Measurements from ENCODE around the gene MAPK8. TPM values are rescaled to one million over a fixed set of nuclear protein-coding genes. Genes with fewer than 3 reads are reported as not detected.

The MAPK8 gene
- total RNA-seq, 1 experiment from 2014 or later, result 83.3 TPM

DNA sequence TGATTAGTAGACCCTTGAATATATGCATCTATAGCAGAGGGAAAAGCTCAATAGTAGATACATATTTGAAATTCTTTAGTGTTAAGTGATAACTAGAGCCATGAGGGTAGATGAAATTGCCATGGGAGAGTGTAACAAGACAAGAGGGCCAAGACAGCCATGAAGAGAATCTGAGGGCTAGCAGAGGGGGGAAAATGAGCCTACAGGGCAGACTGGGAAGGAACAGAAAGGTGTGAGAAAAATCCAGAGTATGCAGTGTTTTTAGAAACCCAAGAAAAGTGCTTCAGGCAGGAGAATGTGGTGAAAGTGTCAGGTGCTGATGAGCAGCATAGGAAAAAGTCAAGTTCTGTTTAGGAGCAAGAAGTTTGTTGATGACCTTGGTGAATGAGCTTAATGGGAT is 63.0 kb downstream of the MAPK8 start:
- no peak overlapping the region for H3K4me3 ChIP-seq (ENCODE audit: low read depth, low read length)
- H3K36me3 Mint-ChIP-seq (ENCODE audit: insufficient read depth, unreplicated experiment), result no peaks in the 10 kb centered on the region
- no TSS peak for BruUV-seq (replicated peaks)
- ChIA-PET POLR2A (no interaction called here), CTCF (interaction anchor here (0.7 to 1.5 kb wide), 2 partner anchors 49 to 287 kb away, joined by 3 to 4 read pairs; no protein-coding TSS in a partner anchor)
- no peak overlapping the region for H3K4me3 Mint-ChIP-seq (ENCODE audit: unreplicated experiment)
- intact Hi-C loops (cut with micrococcal nuclease; ENCODE audit: unreplicated experiment), result no loop called here
- TF ChIP-seq, protein P1, sequence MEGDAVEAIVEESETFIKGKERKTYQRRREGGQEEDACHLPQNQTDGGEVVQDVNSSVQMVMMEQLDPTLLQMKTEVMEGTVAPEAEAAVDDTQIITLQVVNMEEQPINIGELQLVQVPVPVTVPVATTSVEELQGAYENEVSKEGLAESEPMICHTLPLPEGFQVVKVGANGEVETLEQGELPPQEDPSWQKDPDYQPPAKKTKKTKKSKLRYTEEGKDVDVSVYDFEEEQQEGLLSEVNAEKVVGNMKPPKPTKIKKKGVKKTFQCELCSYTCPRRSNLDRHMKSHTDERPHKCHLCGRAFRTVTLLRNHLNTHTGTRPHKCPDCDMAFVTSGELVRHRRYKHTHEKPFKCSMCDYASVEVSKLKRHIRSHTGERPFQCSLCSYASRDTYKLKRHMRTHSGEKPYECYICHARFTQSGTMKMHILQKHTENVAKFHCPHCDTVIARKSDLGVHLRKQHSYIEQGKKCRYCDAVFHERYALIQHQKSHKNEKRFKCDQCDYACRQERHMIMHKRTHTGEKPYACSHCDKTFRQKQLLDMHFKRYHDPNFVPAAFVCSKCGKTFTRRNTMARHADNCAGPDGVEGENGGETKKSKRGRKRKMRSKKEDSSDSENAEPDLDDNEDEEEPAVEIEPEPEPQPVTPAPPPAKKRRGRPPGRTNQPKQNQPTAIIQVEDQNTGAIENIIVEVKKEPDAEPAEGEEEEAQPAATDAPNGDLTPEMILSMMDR (IDR thresholded peaks at IDR 0.05; ENCODE audit: insufficient read depth in 1 of 2, low read depth in 1 of 2, low read length in 1 of 2, severe bottlenecking in 1 of 2, unreplicated experiment in 1 of 2), result no peak
- no peak overlapping the region for H3K27ac Mint-ChIP-seq (ENCODE audit: unreplicated experiment)
- H3K4me1 Mint-ChIP-seq (ENCODE audit: low read depth, unreplicated experiment), result peaks cover 18% of the 10 kb centered on the region
- no peaks in the 10 kb centered on the region for H3K27me3 ChIP-seq (replicated peaks; ENCODE audit: control insufficient read depth, insufficient read depth, low read length)
- DNase-seq, result no peak
- no peaks in the 10 kb centered on the region for H3K27me3 Mint-ChIP-seq (ENCODE audit: insufficient read depth, unreplicated experiment)
- peaks cover 44% of the 10 kb centered on the region for H3K4me1 ChIP-seq
- H3K9me3 ChIP-seq, result no peaks in the 10 kb centered on the region
- H3K9me3 Mint-ChIP-seq (ENCODE audit: unreplicated experiment), result peaks cover 26% of the 10 kb centered on the region
- H3K36me3 ChIP-seq (ENCODE audit: control insufficient read depth, insufficient read depth, low read length), result no peaks in the 10 kb centered on the region

DNA sequence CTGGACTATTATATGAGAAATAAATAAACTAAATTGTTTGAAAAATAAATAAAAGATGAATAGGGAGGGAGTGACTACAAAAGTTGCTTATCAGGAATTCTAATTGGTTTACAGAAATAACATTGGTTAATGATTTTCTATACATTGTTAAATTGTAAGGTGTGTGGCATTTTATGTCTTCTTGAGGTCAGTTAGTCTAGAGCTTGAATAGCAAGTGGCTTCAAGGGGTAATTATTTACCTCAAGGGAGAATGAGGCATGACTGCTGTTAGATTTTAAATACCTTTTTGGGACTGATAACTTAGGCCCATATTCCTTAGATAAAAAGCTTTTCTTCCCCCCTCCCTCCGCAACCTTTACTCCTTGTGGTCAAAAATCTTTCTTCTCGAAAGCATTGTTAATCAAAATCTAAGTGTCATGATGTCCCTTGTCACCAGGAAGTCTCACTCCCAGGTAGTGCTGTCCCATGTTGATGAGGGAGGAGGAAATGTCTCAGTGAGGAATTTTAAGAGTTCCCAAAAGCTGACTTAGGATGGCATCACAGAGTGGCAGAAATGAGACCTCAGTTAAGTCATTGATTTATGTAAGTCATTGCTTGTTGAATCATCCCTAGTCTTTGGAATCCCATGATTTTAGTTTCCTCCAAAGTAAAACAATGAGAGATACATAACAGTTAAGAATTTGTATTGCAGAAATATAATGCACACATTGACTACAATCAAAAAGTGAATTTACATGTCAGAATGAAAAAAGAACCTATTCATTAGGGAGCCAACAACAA is 71.5 kb downstream of the MAPK8 start:
- Histone ChIP-seq H3K9me3 (peaks cover 35% of the 10 kb centered on the region), H3K27me3 (replicated peaks; ENCODE audit: control insufficient read depth, insufficient read depth, low read length) (no peaks in the 10 kb centered on the region), H3K4me1 (peaks cover 59% of the 10 kb centered on the region), H3K36me3 (ENCODE audit: control insufficient read depth, insufficient read depth, low read length) (0 out of 2 replicates have a peak, but pooled peaks cover 2% of the 10 kb centered on the region), H3K4me3 (ENCODE audit: low read depth, low read length) (no peak overlapping the region)
- TF ChIP-seq, protein P1 (IDR thresholded peaks at IDR 0.05; ENCODE audit: insufficient read depth in 1 of 2, low read depth in 1 of 2, low read length in 1 of 2, severe bottlenecking in 1 of 2, unreplicated experiment in 1 of 2), result no peak
- H3K27me3 Mint-ChIP-seq (ENCODE audit: insufficient read depth, unreplicated experiment), result no peaks in the 10 kb centered on the region
- ChIA-PET CTCF (interaction anchor here (1.1 to 1.9 kb wide), 2 partner anchors 14 to 68 kb away, joined by 3 to 6 read pairs; no protein-coding TSS in a partner anchor), POLR2A (no interaction called here)
- H3K36me3 Mint-ChIP-seq (ENCODE audit: insufficient read depth, unreplicated experiment), result peaks cover 11% of the 10 kb centered on the region
- H3K9me3 Mint-ChIP-seq (ENCODE audit: unreplicated experiment), result peaks cover 27% of the 10 kb centered on the region
- DNase-seq, result peak; percentile 56
- intact Hi-C loops (cut with micrococcal nuclease; ENCODE audit: unreplicated experiment), result loop anchor here (2.0 kb wide), 1 partner anchor 15 kb away; no protein-coding TSS in a partner anchor
- peaks cover 48% of the 10 kb centered on the region for H3K4me1 Mint-ChIP-seq (ENCODE audit: low read depth, unreplicated experiment)
- H3K27ac Mint-ChIP-seq (ENCODE audit: unreplicated experiment), result peak overlapping the region; percentile 66
- peak overlapping the region; percentile 38 for H3K4me3 Mint-ChIP-seq (ENCODE audit: unreplicated experiment)
- no TSS peak for BruUV-seq (replicated peaks)

DNA sequence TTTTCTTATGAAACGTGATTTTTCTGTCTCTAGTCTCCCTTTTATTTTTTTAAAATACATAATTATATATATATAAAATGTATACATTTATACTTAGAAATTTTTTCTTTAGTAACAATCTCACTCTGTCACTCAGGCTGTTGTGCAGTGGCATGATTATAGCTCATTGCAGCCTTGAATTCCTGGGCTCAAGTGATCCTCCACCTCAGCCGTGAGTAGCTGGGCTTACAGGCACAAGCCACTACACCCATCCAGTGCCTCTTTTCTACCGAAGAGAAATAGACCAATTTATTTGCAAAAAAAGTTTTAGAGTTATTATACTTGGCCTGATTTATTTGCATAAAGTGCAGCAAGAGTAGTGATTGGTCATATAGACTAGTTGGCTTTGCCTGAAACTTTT is 72.2 kb downstream of the MAPK8 start:
- peaks cover 17% of the 10 kb centered on the region for H3K36me3 Mint-ChIP-seq (ENCODE audit: insufficient read depth, unreplicated experiment)
- H3K4me3 ChIP-seq (ENCODE audit: low read depth, low read length), result no peak overlapping the region
- no peak for DNase-seq
- H3K27me3 Mint-ChIP-seq (ENCODE audit: insufficient read depth, unreplicated experiment), result no peaks in the 10 kb centered on the region
- CTCF ChIA-PET, result no interaction called here
- intact Hi-C loops (cut with micrococcal nuclease; ENCODE audit: unreplicated experiment), result loop anchor here (2.0 kb wide), 1 partner anchor 16 kb away; no protein-coding TSS in a partner anchor
- H3K4me3 Mint-ChIP-seq (ENCODE audit: unreplicated experiment), result peak overlapping the region; percentile 16
- H3K9me3 ChIP-seq, result peaks cover 35% of the 10 kb centered on the region
- peaks cover 20% of the 10 kb centered on the region for H3K9me3 Mint-ChIP-seq (ENCODE audit: unreplicated experiment)
- H3K36me3 ChIP-seq (ENCODE audit: control insufficient read depth, insufficient read depth, low read length), result 0 out of 2 replicates have a peak, but pooled peaks cover 2% of the 10 kb centered on the region
- BruUV-seq (replicated peaks), result no TSS peak
- TF ChIP-seq, protein P1 (IDR thresholded peaks at IDR 0.05; ENCODE audit: insufficient read depth in 1 of 2, low read depth in 1 of 2, low read length in 1 of 2, severe bottlenecking in 1 of 2, unreplicated experiment in 1 of 2), result no peak
- peak overlapping the region; percentile 66 for H3K27ac Mint-ChIP-seq (ENCODE audit: unreplicated experiment)
- peaks cover 66% of the 10 kb centered on the region for H3K4me1 ChIP-seq
- peaks cover 49% of the 10 kb centered on the region for H3K4me1 Mint-ChIP-seq (ENCODE audit: low read depth, unreplicated experiment)
- no peaks in the 10 kb centered on the region for H3K27me3 ChIP-seq (replicated peaks; ENCODE audit: control insufficient read depth, insufficient read depth, low read length)
- POLR2A ChIA-PET, result no interaction called here
